Suprapubic skin (tissue), 4 donors: ENCODE measurements around the gene PPIH. TPM values are rescaled to one million over a fixed set of nuclear protein-coding genes. Genes with fewer than 3 reads are reported as not detected.
"Not testable (repeated sequence)": the region's sequence is repeated elsewhere in the genome, so short reads cannot be mapped to it uniquely, and the experiment has no call there.

Experiments
- DNase-seq, 2 donors: peaks; one replicate each; pipeline ENCODE4 v3.0.0-alpha.2; 2019; ENCODE audit warnings: low spot score in 2 of 2
- H3K27ac ChIP-seq: fragments of 200-600 bp; sonication (generic); one replicate; pipeline ENCODE4 v1.5.1; 2019
- H3K27me3 ChIP-seq: fragments of 200-600 bp; sonication (generic); one replicate; pipeline ENCODE4 v1.5.1; 2019
- H3K36me3 ChIP-seq: fragments of 200-600 bp; sonication (generic); one replicate; pipeline ENCODE4 v1.5.1; 2019
- H3K4me1 ChIP-seq: fragments of 200-600 bp; sonication (generic); one replicate; pipeline ENCODE4 v1.5.1; 2019
- H3K4me3 ChIP-seq: fragments of 200-600 bp; sonication (generic); one replicate; pipeline ENCODE4 v1.5.1; 2019; ENCODE audit warnings: mild to moderate bottlenecking
- H3K9me3 ChIP-seq: fragments of 200-600 bp; sonication (generic); one replicate; pipeline ENCODE4 v1.5.1; 2019
- CTCF ChIP-seq, 2 donors: fragments of 200-600 bp in 1 of 2; fragments of 450-650 bp in 1 of 2; sonication (generic) in 1 of 2; IDR thresholded peaks; one replicate each; pipeline ENCODE4 v1.5.1; 2016 to 2019; ENCODE audit warnings: antibody characterized with exemption in 2 of 2, mild to moderate bottlenecking in 1 of 2, moderate library complexity in 1 of 2
- EP300 ChIP-seq: sonication (generic); formaldehyde crosslinking; IDR thresholded peaks from one replicate; pipeline ENCODE4 v1.6.1; 2017; ENCODE audit warnings: antibody characterized with exemption
- POLR2A ChIP-seq, 2 donors: fragments of 450-650 bp; IDR thresholded peaks; one replicate each; pipeline ENCODE4 v1.6.1; 2017; ENCODE audit warnings: antibody characterized with exemption in 2 of 2, mild to moderate bottlenecking in 2 of 2, moderate library complexity in 2 of 2
- POLR2AphosphoS5 ChIP-seq, 3 donors: sonication (generic); formaldehyde crosslinking; IDR thresholded peaks; one replicate each; pipeline ENCODE4 v1.6.1; 2017; ENCODE audit warnings: antibody characterized with exemption in 3 of 3
- WGBS: methylation state at CpG from one replicate; pipeline ENCODE4 v1.1.5; 2018; 5-methylcytosine and 5-hydroxymethylcytosine counted together
- total RNA-seq, 4 donors: library from RNA; depleted of rRNA; stranded (reverse); fragments of >200 nt; gene quantifications; one replicate each; pipeline ENCODE4 v1.1.0, GENCODE V29; 2016

The PPIH gene
- total RNA-seq, 4 donors from 2014 or later, result 28.6 to 34.4 (median 29.9) TPM

DNA sequence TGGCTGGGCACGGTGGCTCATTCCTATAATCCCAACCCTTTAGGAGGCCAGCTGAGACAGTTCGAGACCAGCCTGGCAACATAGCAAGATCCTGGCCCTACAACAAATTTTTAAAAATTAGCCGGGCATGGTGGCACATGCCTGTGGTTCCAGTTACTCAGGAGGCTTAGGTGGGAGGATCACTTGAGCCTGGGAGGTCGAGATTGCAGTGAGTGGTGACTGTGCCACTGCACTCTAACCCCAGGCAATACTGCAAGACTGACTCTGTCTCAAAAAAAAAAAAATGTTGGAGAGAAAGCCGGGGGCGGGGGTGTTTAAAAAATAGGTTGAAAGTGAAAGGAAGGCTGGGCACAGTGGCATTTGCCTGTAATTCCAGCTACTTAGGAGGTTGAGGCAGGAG is 65.3 kb downstream of the PPIH start:
- DNase-seq, result peak in 1 of 2 donors; percentile 28
- Histone ChIP-seq H3K9me3 (no peaks in the 10 kb centered on the region), H3K27ac (no peak overlapping the region), H3K36me3 (no peaks in the 10 kb centered on the region), H3K27me3 (no peaks in the 10 kb centered on the region), H3K4me3 (no peak overlapping the region), H3K4me1 (no peaks in the 10 kb centered on the region)
- no peak for TF ChIP-seq POLR2A (IDR thresholded peaks at IDR 0.05)
- no peak for TF ChIP-seq CTCF (IDR thresholded peaks at IDR 0.05)
- no peak for TF ChIP-seq EP300
- TF ChIP-seq POLR2AphosphoS5 (IDR thresholded peaks at IDR 0.05), result no peak
- 50% methylated on average over 6 of the region's 6 CpGs for WGBS

DNA sequence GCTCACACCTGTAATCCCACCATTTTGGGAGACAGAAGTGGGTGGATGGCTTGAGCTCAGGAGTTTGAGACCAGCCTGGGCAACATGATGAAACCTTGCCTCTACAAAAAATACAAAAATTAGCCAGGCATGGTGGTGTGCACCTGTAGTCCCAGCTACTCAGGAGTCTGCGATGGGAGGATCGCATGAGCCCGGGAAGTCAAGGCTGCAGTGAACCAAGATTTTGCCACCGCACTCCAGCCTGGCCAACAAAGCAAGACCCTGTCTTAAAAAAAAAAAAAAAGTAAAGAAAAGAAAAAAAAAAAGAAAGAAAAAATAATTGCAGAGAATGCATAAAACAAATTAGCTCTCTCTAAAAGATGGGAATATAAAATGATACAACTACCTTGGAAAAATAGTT is 67.6 kb downstream of the PPIH start:
- not testable (repeated sequence) for H3K27me3 ChIP-seq, H3K27ac ChIP-seq, H3K36me3 ChIP-seq, H3K9me3 ChIP-seq, H3K4me1 ChIP-seq, H3K4me3 ChIP-seq
- 97% methylated on average over 4 of the region's 4 CpGs for WGBS
- DNase-seq, result peak in 1 of 2 donors; percentile 20

Other genes starting within 250 kb of the PPIH start
- 1 to 10 TPM in 1 of 4 donors, under 1 TPM in 3; 0.52 to 3.0 (median 0.76) TPM for gene ZMYND12, start 202.4 kb upstream of the PPIH start, total RNA-seq
- 100 to 1,000 TPM in 1 of 4 donors, 10 to 100 TPM in 3; 50.1 to 115 (median 57.2) TPM for gene PPCS, start 201.9 kb upstream of the PPIH start, total RNA-seq
- 1 to 10 TPM in 3 of 4 donors, under 1 TPM in 1; 0.64 to 5.0 (median 2.0) TPM for gene CCDC30, start 195.1 kb upstream of the PPIH start, total RNA-seq
- gene YBX1, start 24.0 kb downstream of the PPIH start, total RNA-seq, result 100 to 1,000 TPM; 327 to 396 (median 357) TPM
- gene CLDN19, start 81.8 kb downstream of the PPIH start, total RNA-seq, result under 1 TPM in 3 of 4 donors, not detected in 1; 0.38 to 0.98 (median 0.44) TPM
- gene P3H1, start 108.6 kb downstream of the PPIH start, total RNA-seq, result 10 to 100 TPM; 12.5 to 19.8 (median 16.1) TPM
- gene C1orf50, start 108.8 kb downstream of the PPIH start, total RNA-seq, result 1 to 10 TPM; 2.2 to 7.6 (median 3.1) TPM
- gene TMEM269, start 126.6 kb downstream of the PPIH start, total RNA-seq, result under 1 TPM in 3 of 4 donors, not detected in 1; 0.11 to 0.17 (median 0.16) TPM
- gene ERMAP, start 158.7 kb downstream of the PPIH start, total RNA-seq, result 10 to 100 TPM in 3 of 4 donors, 1 to 10 TPM in 1; 8.9 to 26.2 (median 14.1) TPM
- gene SVBP, start 159.0 kb downstream of the PPIH start, total RNA-seq, result 10 to 100 TPM in 3 of 4 donors, 1 to 10 TPM in 1; 6.8 to 21.8 (median 13.9) TPM
- 10 to 100 TPM in 3 of 4 donors, 1 to 10 TPM in 1; 6.5 to 15.4 (median 12.1) TPM for gene ZNF691, start 188.2 kb downstream of the PPIH start, total RNA-seq